PC-3 (cell line): ENCODE data around the gene HOOK2.

Experiments
- CTCF ChIP-seq: fragments of 300-600 bp; sonication (generic); conservative IDR thresholded peaks from 2 replicates; pipeline ENCODE4 v1.5.1; 2017; ENCODE audit warnings: antibody characterized with exemption, low read depth, mild to moderate bottlenecking, low read length
- EZH2 ChIP-seq: fragments of 300-600 bp; sonication (generic); IDR thresholded peaks from one replicate; pipeline ENCODE4 v1.6.1; 2017; ENCODE audit warnings: antibody characterized with exemption, mild to moderate bottlenecking, low read length; ENCODE audit not compliant: unreplicated experiment
- EZH2phosphoT487 ChIP-seq: fragments of 300-600 bp; sonication (generic); IDR thresholded peaks from 2 replicates; pipeline ENCODE4 v1.6.1; 2018; ENCODE audit warnings: mild to moderate bottlenecking, antibody characterized with exemption, low read length, borderline replicate concordance

GRCh38 chr19:12799742-12800465 lies 24.6 kb upstream of the HOOK2 start:
- TF ChIP-seq CTCF (no peak), EZH2 (no peak), EZH2phosphoT487 (no peak)
